ENCODE measurements around the gene TRIO.
A peak's percentile ranks its signal among the peaks of the same experiment; 100 is the strongest.
"Not testable (repeated sequence)": the region's sequence is repeated elsewhere in the genome, so short reads cannot be mapped to it uniquely, and the experiment has no call there.

Gene TRIO

DNA sequence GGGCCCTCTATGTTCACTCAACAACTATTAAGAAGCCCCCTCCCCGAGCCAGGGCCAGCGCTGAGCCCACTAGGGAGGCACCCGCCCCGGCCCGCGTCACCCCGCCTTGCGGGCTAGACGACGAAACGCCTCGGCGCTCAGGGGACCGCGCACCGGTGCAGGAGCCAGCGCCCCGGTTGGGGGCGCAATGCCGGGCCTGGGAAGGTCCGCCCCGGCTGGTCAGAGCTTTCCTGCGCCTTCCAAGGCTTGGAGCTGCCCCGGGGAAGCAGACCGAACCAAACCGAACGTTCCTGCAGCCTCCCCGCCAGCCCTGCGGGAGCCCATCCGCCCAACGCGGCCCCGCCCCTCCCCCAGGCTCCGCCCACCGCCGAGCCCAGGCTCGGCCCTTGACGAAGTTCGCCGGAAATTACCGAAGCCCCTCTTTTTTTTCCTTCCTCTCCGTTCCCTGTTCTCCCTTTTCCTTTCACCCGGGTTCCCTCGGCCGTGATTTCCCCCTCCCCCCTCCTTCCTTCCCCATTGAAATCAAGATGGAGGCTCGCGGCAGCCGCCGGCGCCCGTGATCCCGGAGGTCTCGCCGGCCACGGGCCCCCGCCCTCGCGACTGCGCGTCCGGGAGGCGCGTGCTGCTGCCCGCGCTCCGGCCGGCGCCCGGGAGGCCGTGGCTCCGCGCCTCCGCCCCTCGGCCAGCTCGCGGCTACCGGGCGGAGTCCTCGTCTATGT, at the start of gene TRIO:
Gene TRIO, plus strand, starts transcription at position 516 of the 719 bp plus-strand sequence. CDS start 384 bp downstream, outside the sequence.
- ATAC-seq (ENCODE audit: insufficient read depth, low read depth) = peak; percentile 92
- peaks cover 10% of the 10 kb centered on the region for H3K4me1 ChIP-seq (ENCODE audit: insufficient read depth, low read length)
- TF ChIP-seq, protein P1, sequence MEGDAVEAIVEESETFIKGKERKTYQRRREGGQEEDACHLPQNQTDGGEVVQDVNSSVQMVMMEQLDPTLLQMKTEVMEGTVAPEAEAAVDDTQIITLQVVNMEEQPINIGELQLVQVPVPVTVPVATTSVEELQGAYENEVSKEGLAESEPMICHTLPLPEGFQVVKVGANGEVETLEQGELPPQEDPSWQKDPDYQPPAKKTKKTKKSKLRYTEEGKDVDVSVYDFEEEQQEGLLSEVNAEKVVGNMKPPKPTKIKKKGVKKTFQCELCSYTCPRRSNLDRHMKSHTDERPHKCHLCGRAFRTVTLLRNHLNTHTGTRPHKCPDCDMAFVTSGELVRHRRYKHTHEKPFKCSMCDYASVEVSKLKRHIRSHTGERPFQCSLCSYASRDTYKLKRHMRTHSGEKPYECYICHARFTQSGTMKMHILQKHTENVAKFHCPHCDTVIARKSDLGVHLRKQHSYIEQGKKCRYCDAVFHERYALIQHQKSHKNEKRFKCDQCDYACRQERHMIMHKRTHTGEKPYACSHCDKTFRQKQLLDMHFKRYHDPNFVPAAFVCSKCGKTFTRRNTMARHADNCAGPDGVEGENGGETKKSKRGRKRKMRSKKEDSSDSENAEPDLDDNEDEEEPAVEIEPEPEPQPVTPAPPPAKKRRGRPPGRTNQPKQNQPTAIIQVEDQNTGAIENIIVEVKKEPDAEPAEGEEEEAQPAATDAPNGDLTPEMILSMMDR (IDR thresholded peaks at IDR 0.05; ENCODE audit: borderline replicate concordance, extremely low read depth, low read length, poor library complexity, severe bottlenecking) = no peak
- TF ChIP-seq EZH2 (IDR thresholded peaks at IDR 0.05; ENCODE audit: borderline replicate concordance, low read depth, low read length, severe bottlenecking) = no peak

DNA sequence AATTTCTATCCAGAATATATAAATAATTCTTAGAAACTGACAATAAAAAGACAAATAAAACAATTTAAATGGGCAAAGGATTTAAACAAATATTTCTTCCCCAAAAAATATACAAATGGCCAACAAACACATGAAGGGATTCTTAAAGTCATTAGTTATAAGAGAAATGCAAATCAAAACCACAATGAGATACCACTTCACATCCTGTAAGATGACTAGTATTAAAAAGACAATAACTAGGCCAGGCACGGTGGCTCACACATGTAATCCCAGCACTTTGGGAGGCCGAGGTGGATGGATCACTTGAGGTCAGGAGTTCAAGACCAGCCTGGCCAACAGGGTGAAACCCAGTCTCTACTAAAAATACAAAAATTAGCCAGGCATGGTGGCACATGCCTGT, 45.8 kb upstream of the TRIO start:
- not testable (repeated sequence) for H3K36me3 ChIP-seq (ENCODE audit: insufficient read depth, low read length); H3K27ac ChIP-seq (ENCODE audit: low read length); H4K20me1 ChIP-seq (ENCODE audit: insufficient read depth, low read length); H3K4me1 ChIP-seq (ENCODE audit: insufficient read depth, low read length); H3K4me2 ChIP-seq (ENCODE audit: insufficient read depth, low read length); H3K9ac ChIP-seq (ENCODE audit: low read depth, low read length); H3K79me2 ChIP-seq (ENCODE audit: insufficient read depth, low read length); H3K4me3 ChIP-seq (ENCODE audit: low read depth in 1 of 2, low read length in 2 of 2); ATAC-seq (ENCODE audit: insufficient read depth, low read depth); H3K9me3 ChIP-seq (ENCODE audit: insufficient read depth, low read length, severe bottlenecking); H2AFZ ChIP-seq (ENCODE audit: low read depth, low read length); H3K27me3 ChIP-seq (ENCODE audit: insufficient read depth, low read length, poor library complexity); DNase-seq

More for the DNA sequence above, at the start of gene TRIO:
- Histone ChIP-seq H3K9me3 (ENCODE audit: insufficient read depth, low read length, severe bottlenecking) (no peaks in the 10 kb centered on the region), H2AFZ (ENCODE audit: low read depth, low read length) (peak within 1 kb of the TSS; percentile 65), H3K27ac (ENCODE audit: low read length) (no peak within 1 kb of the TSS), H4K20me1 (ENCODE audit: insufficient read depth, low read length) (no peaks in the 10 kb centered on the region), H3K9ac (ENCODE audit: low read depth, low read length) (peak within 1 kb of the TSS; percentile 47; the same call in 1 of the 2 replicates), H3K27me3 (ENCODE audit: insufficient read depth, low read length, poor library complexity) (peaks cover 25% of the 10 kb centered on the region), H3K4me3 (ENCODE audit: low read depth in 1 of 2, low read length in 2 of 2) (peak within 1 kb of the TSS in 1 of 2 experiments; percentile 56; a peak in 3 of 4 replicates), H3K4me2 (ENCODE audit: insufficient read depth, low read length) (peak within 1 kb of the TSS; percentile 62), H3K36me3 (ENCODE audit: insufficient read depth, low read length) (no peaks in the 10 kb centered on the region), H3K79me2 (ENCODE audit: insufficient read depth, low read length) (no peaks in the 10 kb centered on the region)
- peak; percentile 73 for DNase-seq

DNA sequence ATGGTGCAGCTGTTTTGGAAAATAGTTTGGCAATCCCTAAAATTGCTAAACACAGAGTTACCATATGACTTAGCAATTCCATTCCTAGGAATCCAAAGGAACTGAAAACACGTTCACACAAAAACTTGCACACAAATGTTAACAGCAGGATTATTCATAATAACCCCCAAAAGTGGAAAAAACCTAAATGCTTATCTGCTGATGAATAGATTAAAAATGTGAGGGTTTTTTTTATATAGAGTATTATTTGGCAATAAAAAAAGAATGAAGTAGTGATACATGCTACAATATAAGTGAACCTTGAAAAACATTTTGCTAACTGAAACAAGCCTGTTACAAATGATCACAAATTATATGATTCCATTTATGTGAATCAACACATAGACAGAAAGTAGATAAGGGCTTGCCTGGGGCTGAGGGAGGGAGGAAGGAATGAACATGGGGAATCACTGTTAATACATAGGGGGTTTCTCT, 45.1 kb upstream of the TRIO start:
- Histone ChIP-seq H3K79me2 (ENCODE audit: insufficient read depth, low read length) (no peaks in the 10 kb centered on the region), H4K20me1 (ENCODE audit: insufficient read depth, low read length) (no peaks in the 10 kb centered on the region), H3K36me3 (ENCODE audit: insufficient read depth, low read length) (no peaks in the 10 kb centered on the region), H3K9me3 (ENCODE audit: insufficient read depth, low read length, severe bottlenecking) (no peaks in the 10 kb centered on the region), H3K9ac (ENCODE audit: low read depth, low read length) (no peak overlapping the region), H3K4me3 (ENCODE audit: low read depth in 1 of 2, low read length in 2 of 2) (no peak overlapping the region), H3K27me3 (ENCODE audit: insufficient read depth, low read length, poor library complexity) (no peaks in the 10 kb centered on the region), H2AFZ (ENCODE audit: low read depth, low read length) (no peak overlapping the region), H3K4me2 (ENCODE audit: insufficient read depth, low read length) (no peak overlapping the region), H3K27ac (ENCODE audit: low read length) (no peak overlapping the region), H3K4me1 (ENCODE audit: insufficient read depth, low read length) (no peaks in the 10 kb centered on the region)
- no peak for TF ChIP-seq EZH2 (IDR thresholded peaks at IDR 0.05; ENCODE audit: borderline replicate concordance, low read depth, low read length, severe bottlenecking)
- TF ChIP-seq, protein P1 (IDR thresholded peaks at IDR 0.05; ENCODE audit: borderline replicate concordance, extremely low read depth, low read length, poor library complexity, severe bottlenecking) = no peak
- ATAC-seq (ENCODE audit: insufficient read depth, low read depth) = no peak
- DNase-seq = no peak

DNA sequence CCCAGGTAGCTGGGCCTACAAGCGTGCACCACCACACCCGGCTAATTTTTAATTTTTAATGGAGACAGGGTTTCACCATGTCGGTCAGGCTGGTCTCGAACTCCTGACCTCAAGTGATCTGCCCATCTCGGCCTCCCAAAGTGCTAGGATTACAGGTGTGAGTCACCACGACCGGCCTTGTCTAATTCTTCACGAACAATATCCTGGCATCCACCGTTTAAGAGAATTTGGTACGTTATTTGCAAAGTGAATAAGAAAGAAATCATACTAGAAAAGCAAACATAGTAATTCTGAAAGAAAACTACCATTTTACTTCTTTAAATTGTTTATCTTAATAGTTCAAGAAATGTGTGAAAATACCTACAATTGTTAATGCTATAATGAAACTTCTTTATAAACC, 42.9 kb upstream of the TRIO start:
- DNase-seq = no peak
- Histone ChIP-seq H3K4me2 (ENCODE audit: insufficient read depth, low read length) (no peak overlapping the region), H2AFZ (ENCODE audit: low read depth, low read length) (no peak overlapping the region), H3K27me3 (ENCODE audit: insufficient read depth, low read length, poor library complexity) (no peaks in the 10 kb centered on the region), H3K9ac (ENCODE audit: low read depth, low read length) (no peak overlapping the region), H3K9me3 (ENCODE audit: insufficient read depth, low read length, severe bottlenecking) (no peaks in the 10 kb centered on the region), H3K4me1 (ENCODE audit: insufficient read depth, low read length) (no peaks in the 10 kb centered on the region), H4K20me1 (ENCODE audit: insufficient read depth, low read length) (no peaks in the 10 kb centered on the region), H3K79me2 (ENCODE audit: insufficient read depth, low read length) (no peaks in the 10 kb centered on the region), H3K36me3 (ENCODE audit: insufficient read depth, low read length) (no peaks in the 10 kb centered on the region), H3K4me3 (ENCODE audit: low read depth in 1 of 2, low read length in 2 of 2) (no peak overlapping the region), H3K27ac (ENCODE audit: low read length) (no peak overlapping the region)
- TF ChIP-seq, protein P1 (IDR thresholded peaks at IDR 0.05; ENCODE audit: borderline replicate concordance, extremely low read depth, low read length, poor library complexity, severe bottlenecking) = no peak
- no peak for TF ChIP-seq EZH2 (IDR thresholded peaks at IDR 0.05; ENCODE audit: borderline replicate concordance, low read depth, low read length, severe bottlenecking)
- no peak for ATAC-seq (ENCODE audit: insufficient read depth, low read depth)
